ENCODE results near the gene SFMBT1.

DNA sequence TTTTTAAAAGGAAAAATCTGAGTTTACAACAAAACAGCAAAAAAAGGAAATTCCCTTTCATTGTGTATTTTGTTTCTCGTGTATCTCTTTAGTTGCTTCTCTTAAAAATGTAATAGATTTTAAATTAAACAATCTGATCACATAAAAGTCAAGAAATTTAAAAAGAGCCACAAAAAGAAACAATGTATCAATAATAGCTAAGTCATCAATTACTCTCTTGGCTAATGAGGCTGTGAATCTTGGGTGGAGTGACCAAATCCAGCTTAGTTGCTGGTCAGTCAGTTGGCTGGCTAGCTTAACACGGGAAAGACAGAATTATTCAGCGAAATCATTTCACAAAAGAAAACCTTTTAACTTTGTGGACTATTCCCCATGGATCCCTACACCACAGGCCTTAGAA, 3.2 kb downstream of the SFMBT1 start:
- TF ChIP-seq, protein P1, sequence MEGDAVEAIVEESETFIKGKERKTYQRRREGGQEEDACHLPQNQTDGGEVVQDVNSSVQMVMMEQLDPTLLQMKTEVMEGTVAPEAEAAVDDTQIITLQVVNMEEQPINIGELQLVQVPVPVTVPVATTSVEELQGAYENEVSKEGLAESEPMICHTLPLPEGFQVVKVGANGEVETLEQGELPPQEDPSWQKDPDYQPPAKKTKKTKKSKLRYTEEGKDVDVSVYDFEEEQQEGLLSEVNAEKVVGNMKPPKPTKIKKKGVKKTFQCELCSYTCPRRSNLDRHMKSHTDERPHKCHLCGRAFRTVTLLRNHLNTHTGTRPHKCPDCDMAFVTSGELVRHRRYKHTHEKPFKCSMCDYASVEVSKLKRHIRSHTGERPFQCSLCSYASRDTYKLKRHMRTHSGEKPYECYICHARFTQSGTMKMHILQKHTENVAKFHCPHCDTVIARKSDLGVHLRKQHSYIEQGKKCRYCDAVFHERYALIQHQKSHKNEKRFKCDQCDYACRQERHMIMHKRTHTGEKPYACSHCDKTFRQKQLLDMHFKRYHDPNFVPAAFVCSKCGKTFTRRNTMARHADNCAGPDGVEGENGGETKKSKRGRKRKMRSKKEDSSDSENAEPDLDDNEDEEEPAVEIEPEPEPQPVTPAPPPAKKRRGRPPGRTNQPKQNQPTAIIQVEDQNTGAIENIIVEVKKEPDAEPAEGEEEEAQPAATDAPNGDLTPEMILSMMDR (conservative IDR thresholded peaks at IDR 0.05 in 1 of 2, IDR thresholded peaks at IDR 0.05 in 1 of 2; ENCODE audit: low read depth in 1 of 2, low read length in 2 of 2) = no peak
- TF ChIP-seq EZH2 (IDR thresholded peaks at IDR 0.05; ENCODE audit: low read length, missing control alignments) = no peak
